ENCODE measurements around the gene RAB11FIP5. TPM values are rescaled to one million over a fixed set of nuclear protein-coding genes. Genes with fewer than 3 reads are reported as not detected.

Gene RAB11FIP5
- total and polyA plus RNA-seq, 9 of the 15 experiments (the other 6 are each of a cell fraction or from before 2014, with no cell fraction given) = 1.7 to 14.4 (median 6.4) TPM

DNA sequence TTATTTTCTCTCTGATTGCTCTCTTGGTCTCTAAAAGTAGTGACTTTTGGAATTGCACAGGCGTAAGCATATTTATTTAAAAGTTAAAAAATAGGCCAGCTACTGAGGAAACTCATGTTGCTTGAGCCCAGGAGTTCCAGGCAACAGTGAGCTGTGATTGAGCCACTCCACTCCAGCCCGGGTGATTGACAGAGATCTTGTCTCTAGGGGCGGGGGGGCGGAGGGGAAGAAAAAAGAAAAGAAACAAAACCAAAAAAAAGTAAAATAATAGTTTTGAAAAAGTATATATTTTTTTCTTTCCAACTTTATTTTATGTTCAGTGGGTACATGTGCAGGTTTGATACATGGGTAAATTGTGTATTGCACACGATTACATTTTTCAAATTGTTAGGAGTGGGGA is 18.0 kb upstream of the RAB11FIP5 start (continued):
- TF ChIP-seq ZNF76 (CRISPR knock-in tag; IDR thresholded peaks at IDR 0.05; ENCODE audit: borderline replicate concordance) = no peak
- TF ChIP-seq ZNF764 (CRISPR knock-in tag; IDR thresholded peaks at IDR 0.05; ENCODE audit: low read depth) = no peak
- no peak for TF ChIP-seq TEAD4 (IDR thresholded peaks at IDR 0.05; ENCODE audit: low read length)
- TF ChIP-seq TEAD4 (CRISPR knock-in tag; IDR thresholded peaks at IDR 0.05; ENCODE audit: borderline replicate concordance) = no peak
- TF ChIP-seq STAT5B (CRISPR knock-in tag; IDR thresholded peaks at IDR 0.05) = no peak
- no peak for TF ChIP-seq ZNF316 (IDR thresholded peaks at IDR 0.05)

DNA sequence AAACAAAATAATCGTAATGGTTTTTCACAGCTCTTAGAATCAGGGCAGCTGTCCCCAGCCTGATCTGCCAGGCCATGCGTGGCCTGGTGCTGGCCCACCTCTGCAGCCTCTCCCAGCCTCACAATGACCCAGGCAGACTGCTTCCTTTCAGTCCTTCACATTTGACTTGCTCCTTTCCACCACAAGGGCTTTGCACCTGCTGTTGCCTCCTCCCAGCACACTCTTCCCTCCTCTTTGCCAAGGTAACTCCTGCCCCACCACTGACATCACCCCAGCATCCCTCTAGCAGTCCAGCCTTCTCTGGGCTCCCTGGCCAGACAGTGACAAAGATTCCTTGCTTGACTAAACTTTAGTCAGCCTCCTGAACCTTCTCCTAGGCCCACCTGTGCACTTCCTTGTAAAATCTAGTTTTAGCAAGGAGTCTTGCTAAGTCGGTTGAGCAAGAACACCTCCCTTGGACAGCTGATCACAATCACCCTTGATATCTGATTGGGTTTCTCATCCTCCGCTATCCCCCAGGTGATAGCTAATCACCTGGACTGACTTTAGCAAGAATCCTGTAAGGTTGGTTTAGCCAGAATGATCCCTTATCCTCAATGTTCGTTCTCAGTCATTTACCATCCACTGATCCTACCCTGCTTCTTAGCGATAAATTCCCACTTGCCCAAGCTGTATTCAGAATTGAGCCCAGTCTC is 16.2 kb upstream of the RAB11FIP5 start:
- Histone ChIP-seq H2AFZ (ENCODE audit: low read depth, low read length) (no peak overlapping the region), H3K4me1 (replicated peaks in 1 of 2; ENCODE audit: control insufficient read depth in 2 of 2, insufficient read depth in 2 of 2, low read length in 2 of 2) (no peaks in the 10 kb centered on the region), H3K9me3 (replicated peaks; ENCODE audit: control insufficient read depth, insufficient read depth, low read depth, low read length) (no peaks in the 10 kb centered on the region), H3K36me3 (ENCODE audit: control insufficient read depth, insufficient read depth, low read length) (no peaks in the 10 kb centered on the region), H3K4me2 (ENCODE audit: insufficient read depth, low read length) (no peak overlapping the region), H3K9me1 (ENCODE audit: control insufficient read depth, insufficient read depth, low read length) (no peaks in the 10 kb centered on the region), H3K9ac (ENCODE audit: insufficient read depth in 1 of 2, low read depth in 2 of 2, low read length in 2 of 2) (no peak overlapping the region), H3K27me3 (ENCODE audit: control insufficient read depth in 2 of 2, insufficient read depth in 2 of 2, low read length in 2 of 2) (peaks cover 7 to 17% of the 10 kb centered on the region in 2 experiments; a peak in 3 of 5 replicates), H3K4me3 (no peak overlapping the region), H4K20me1 (replicated peaks; ENCODE audit: control insufficient read depth, insufficient read depth, low read length) (0 out of 2 replicates have a peak, but pooled peaks cover 2% of the 10 kb centered on the region), H3K79me2 (ENCODE audit: control insufficient read depth, insufficient read depth, low read length) (no peaks in the 10 kb centered on the region), H3K27ac (ENCODE audit: extremely low read depth, low read depth, low read length) (no peak overlapping the region)
- no peak for ATAC-seq
- BruUV-seq (replicated peaks) = no TSS peak
- ChIA-PET POLR2A (no interaction called here), CTCF (ENCODE audit: low intra/inter-chr PET ratio) (no interaction called here)
- DNase-seq (ENCODE audit: extremely low read depth in 1 of 4, low spot score in 3 of 4) = no peak
- FAIRE-seq = no peak
- in situ Hi-C loops (cut with MboI) (no loop called here), intact Hi-C loops (cut with micrococcal nuclease) (no loop called here)
- WGBS (ENCODE audit: insufficient coverage, low coverage, missing lambda C conversion rate) = under 1% methylated on average over 6 of the region's 6 CpGs
- TF ChIP-seq MEF2D (tag; conservative IDR thresholded peaks at IDR 0.05; ENCODE audit: low read depth) (no peak), ZNF133 (CRISPR knock-in tag; IDR thresholded peaks at IDR 0.05) (no peak), NEUROD1 (IDR thresholded peaks at IDR 0.05; ENCODE audit: borderline replicate concordance, low read depth, low read length, partially characterized antibody) (no peak), COPS2 (conservative IDR thresholded peaks at IDR 0.05) (no peak), SLC30A9 (CRISPR knock-in tag; IDR thresholded peaks at IDR 0.05) (no peak), SP2 (IDR thresholded peaks at IDR 0.05; ENCODE audit: extremely low read depth, low read depth, low read length, poor library complexity, severe bottlenecking) (no peak), ZNF586 (CRISPR knock-in tag; conservative IDR thresholded peaks at IDR 0.05) (no peak), ZNF384 (IDR thresholded peaks at IDR 0.05; ENCODE audit: low read depth, low read length) (no peak), BMI1 (IDR thresholded peaks at IDR 0.05; ENCODE audit: low read length) (no peak), PTBP1 (IDR thresholded peaks at IDR 0.05; ENCODE audit: low read depth, low read length) (no peak), C11orf30 (IDR thresholded peaks at IDR 0.05; ENCODE audit: low read depth) (no peak)
- TF ChIP-seq, protein P1, sequence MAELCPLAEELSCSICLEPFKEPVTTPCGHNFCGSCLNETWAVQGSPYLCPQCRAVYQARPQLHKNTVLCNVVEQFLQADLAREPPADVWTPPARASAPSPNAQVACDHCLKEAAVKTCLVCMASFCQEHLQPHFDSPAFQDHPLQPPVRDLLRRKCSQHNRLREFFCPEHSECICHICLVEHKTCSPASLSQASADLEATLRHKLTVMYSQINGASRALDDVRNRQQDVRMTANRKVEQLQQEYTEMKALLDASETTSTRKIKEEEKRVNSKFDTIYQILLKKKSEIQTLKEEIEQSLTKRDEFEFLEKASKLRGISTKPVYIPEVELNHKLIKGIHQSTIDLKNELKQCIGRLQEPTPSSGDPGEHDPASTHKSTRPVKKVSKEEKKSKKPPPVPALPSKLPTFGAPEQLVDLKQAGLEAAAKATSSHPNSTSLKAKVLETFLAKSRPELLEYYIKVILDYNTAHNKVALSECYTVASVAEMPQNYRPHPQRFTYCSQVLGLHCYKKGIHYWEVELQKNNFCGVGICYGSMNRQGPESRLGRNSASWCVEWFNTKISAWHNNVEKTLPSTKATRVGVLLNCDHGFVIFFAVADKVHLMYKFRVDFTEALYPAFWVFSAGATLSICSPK (IDR thresholded peaks at IDR 0.05; ENCODE audit: borderline replicate concordance) = no peak
- TF ChIP-seq, protein P2, sequence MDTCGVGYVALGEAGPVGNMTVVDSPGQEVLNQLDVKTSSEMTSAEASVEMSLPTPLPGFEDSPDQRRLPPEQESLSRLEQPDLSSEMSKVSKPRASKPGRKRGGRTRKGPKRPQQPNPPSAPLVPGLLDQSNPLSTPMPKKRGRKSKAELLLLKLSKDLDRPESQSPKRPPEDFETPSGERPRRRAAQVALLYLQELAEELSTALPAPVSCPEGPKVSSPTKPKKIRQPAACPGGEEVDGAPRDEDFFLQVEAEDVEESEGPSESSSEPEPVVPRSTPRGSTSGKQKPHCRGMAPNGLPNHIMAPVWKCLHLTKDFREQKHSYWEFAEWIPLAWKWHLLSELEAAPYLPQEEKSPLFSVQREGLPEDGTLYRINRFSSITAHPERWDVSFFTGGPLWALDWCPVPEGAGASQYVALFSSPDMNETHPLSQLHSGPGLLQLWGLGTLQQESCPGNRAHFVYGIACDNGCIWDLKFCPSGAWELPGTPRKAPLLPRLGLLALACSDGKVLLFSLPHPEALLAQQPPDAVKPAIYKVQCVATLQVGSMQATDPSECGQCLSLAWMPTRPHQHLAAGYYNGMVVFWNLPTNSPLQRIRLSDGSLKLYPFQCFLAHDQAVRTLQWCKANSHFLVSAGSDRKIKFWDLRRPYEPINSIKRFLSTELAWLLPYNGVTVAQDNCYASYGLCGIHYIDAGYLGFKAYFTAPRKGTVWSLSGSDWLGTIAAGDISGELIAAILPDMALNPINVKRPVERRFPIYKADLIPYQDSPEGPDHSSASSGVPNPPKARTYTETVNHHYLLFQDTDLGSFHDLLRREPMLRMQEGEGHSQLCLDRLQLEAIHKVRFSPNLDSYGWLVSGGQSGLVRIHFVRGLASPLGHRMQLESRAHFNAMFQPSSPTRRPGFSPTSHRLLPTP (IDR thresholded peaks at IDR 0.05; ENCODE audit: borderline replicate concordance, extremely low read depth, insufficient read length) = no peak
